HEK293T (cell line): ENCODE data around the gene MRPL14.

ENCODE experiments used
- BHLHE40 ChIP-seq: fragments of 450-650 bp; IDR thresholded peaks from 2 replicates; pipeline ENCODE4 v1.6.1; 2016; ENCODE audit warnings: mild to moderate bottlenecking, moderate library complexity, borderline replicate concordance
- HDGF ChIP-seq: fragments of 450-650 bp; IDR thresholded peaks from 2 replicates; pipeline ENCODE4 v1.6.1; 2017; ENCODE audit warnings: antibody characterized with exemption, borderline replicate concordance
- NFRKB ChIP-seq: fragments of 450-650 bp; IDR thresholded peaks from 2 replicates; pipeline ENCODE4 v1.6.1; 2016; ENCODE audit warnings: mild to moderate bottlenecking, moderate library complexity
- SP1 ChIP-seq: fragments of 450-650 bp; IDR thresholded peaks from 2 replicates; pipeline ENCODE4 v1.6.1; 2017
- TARDBP ChIP-seq: fragments of 450-650 bp; IDR thresholded peaks from 2 replicates; pipeline ENCODE4 v1.6.1; 2016
- TF ChIP-seq, protein P1 (sequence below): fragments of 450-650 bp; IDR thresholded peaks from 2 replicates; pipeline ENCODE4 v1.6.1; 2016

DNA sequence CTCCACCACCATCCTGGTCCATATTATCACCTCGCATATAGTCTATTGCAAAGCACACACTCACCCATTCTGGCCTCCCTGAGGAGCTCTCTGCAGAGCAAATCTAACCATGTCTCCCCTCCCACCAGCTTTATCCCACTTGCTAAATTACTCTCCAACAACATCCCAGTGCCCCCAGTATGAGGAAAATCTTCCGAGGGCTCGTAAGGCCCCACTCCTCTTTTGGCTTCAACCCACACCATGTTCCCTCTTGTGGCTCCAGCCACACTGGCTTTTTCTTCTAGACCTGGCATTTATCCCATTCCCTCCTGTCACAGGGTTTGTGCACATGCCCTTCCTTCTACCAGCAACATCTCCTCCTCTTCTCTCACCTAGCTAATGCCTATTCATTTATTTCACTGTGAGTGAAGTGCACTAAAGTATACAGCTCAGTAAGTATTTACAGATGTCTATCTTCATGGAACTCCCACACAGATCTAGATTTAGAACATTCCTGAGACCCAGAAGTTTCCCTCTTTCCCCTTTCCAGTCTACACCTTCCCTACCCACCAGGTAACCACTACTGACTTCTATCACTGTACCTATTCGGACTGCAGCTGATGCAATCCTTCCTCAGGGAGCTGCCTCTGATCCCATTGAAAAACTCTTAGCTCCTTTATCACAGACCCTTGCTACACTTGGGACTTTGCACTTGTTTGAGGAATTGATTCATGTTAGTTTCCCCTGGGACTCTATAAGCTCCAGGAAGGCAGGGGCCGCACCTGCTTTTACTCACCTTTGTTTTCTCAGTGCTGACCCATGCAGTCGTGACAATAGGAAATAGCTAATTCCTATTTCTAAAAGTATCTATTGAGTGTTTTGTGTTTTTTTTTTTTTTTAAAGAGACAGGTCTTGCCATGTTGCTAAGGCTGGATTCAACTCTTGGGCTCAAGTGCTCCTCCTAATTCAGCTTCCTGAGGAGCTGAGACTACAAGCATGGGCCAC lies 15.5 kb downstream of the MRPL14 start:
- no peak for TF ChIP-seq BHLHE40
- no peak for TF ChIP-seq SP1
- no peak for TF ChIP-seq NFRKB
- no peak for TF ChIP-seq HDGF
- TF ChIP-seq TARDBP = no peak
- TF ChIP-seq, protein P1, sequence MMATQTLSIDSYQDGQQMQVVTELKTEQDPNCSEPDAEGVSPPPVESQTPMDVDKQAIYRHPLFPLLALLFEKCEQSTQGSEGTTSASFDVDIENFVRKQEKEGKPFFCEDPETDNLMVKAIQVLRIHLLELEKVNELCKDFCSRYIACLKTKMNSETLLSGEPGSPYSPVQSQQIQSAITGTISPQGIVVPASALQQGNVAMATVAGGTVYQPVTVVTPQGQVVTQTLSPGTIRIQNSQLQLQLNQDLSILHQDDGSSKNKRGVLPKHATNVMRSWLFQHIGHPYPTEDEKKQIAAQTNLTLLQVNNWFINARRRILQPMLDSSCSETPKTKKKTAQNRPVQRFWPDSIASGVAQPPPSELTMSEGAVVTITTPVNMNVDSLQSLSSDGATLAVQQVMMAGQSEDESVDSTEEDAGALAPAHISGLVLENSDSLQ = no peak
